ENCODE measurements around the gene PARVA. TPM values are rescaled to one million over a fixed set of nuclear protein-coding genes. Genes with fewer than 3 reads are reported as not detected.

Gene PARVA
- total RNA-seq, 1 experiment from 2014 or later: 18.1 TPM

DNA sequence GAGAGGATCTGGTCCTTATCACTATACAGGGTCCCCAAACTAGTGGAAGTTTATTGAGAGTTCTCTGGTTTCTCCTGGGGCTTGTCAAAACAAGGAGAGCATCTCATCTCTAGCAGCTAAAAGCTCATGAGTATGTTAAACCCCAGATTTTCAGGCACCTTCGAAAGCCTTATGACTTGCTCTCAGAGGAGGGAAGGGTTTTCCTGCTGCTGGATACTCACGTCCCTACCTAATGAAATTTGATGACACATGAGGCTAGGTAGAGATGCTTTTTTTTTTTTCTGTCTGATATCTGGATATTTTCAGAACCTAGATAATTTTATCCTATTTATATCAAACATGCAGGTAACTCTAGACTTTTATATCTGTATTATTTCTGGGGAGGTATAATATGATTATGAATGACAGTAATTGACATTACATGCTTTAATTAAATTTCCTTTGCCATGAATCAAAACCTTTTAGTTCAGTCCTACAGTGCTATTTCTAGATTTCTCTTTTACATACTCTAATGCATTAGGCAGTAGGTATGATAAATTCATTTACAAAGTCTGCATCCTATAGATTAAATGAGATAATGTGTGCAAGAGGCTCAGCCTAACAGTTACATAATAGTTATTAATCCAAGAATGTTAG is 73.9 kb downstream of the PARVA start:
- Mint-ChIP-seq H3K27ac (no peak overlapping the region), H3K4me1 (peaks cover 17% of the 10 kb centered on the region in 2 experiments), H3K9me3 (no peaks in the 10 kb centered on the region), H3K4me3 (no peak overlapping the region), H3K27me3 (ENCODE audit: low read depth) (no peaks in the 10 kb centered on the region), H3K36me3 (ENCODE audit: insufficient read depth in 1 of 3, low read depth in 3 of 3) (no peaks in the 10 kb centered on the region; a peak in 1 of 7 replicates)
- H3K9ac ChIP-seq (ENCODE audit: extremely low read depth, insufficient read length, low read length): no peak overlapping the region
- no peak overlapping the region for H4K5ac ChIP-seq (ENCODE audit: insufficient read length, low read depth, low read length)
- H3K23ac ChIP-seq (ENCODE audit: insufficient read length, low read depth, low read length): no peak overlapping the region
- no peak for DNase-seq
- no peaks in the 10 kb centered on the region for H3K79me1 ChIP-seq (ENCODE audit: insufficient read depth, low read depth, low read length, poor library complexity, severe bottlenecking)
- H2BK5ac ChIP-seq (ENCODE audit: insufficient read length, low read length): no peak overlapping the region
- H3K56ac ChIP-seq (ENCODE audit: insufficient read length, low read depth, low read length): no peak overlapping the region
- H2BK15ac ChIP-seq (ENCODE audit: low read depth, low read length): no peak overlapping the region
- H3K79me2 ChIP-seq (ENCODE audit: insufficient read depth, low read length): no peaks in the 10 kb centered on the region
- no peaks in the 10 kb centered on the region for H4K20me1 ChIP-seq (ENCODE audit: control insufficient read depth, insufficient read depth, insufficient read length)
- H3T11ph ChIP-seq (ENCODE audit: low read length): no peak overlapping the region
- H3K27me3 ChIP-seq (ENCODE audit: insufficient read depth, low read length): peaks cover 2% of the 10 kb centered on the region; the same call in 1 of the 2 replicates
- no peak overlapping the region for H2BK120ac ChIP-seq (ENCODE audit: low read depth, low read length, poor library complexity, severe bottlenecking)
- no peaks in the 10 kb centered on the region for H3K23me2 ChIP-seq (ENCODE audit: insufficient read length, low read depth, low read length, poor library complexity, severe bottlenecking)
- H4K91ac ChIP-seq (ENCODE audit: insufficient read length, low read depth, low read length): no peak overlapping the region
- H2AK5ac ChIP-seq (ENCODE audit: insufficient read length, low read length): no peak overlapping the region
- H3K9me3 ChIP-seq (ENCODE audit: control insufficient read depth, low read depth, low read length): no peaks in the 10 kb centered on the region
- H4K8ac ChIP-seq (replicated peaks; ENCODE audit: insufficient read length, low read depth, low read length): no peak overlapping the region
- no peak overlapping the region for H3K4me2 ChIP-seq (ENCODE audit: insufficient read depth, insufficient read length, low read length)
- no peak overlapping the region for H3K14ac ChIP-seq (ENCODE audit: insufficient read depth, low read length)
- H3K27ac ChIP-seq (ENCODE audit: insufficient read length, low read depth, low read length): no peak overlapping the region
- no peak overlapping the region for H2AFZ ChIP-seq (ENCODE audit: low read length)
- H2BK12ac ChIP-seq (ENCODE audit: insufficient read length, low read depth, low read length): no peak overlapping the region
- H2BK20ac ChIP-seq (ENCODE audit: low read depth, low read length, poor library complexity, severe bottlenecking): no peak overlapping the region
- H3K4ac ChIP-seq (ENCODE audit: low read depth, low read length): no peak overlapping the region
- H3K4me1 ChIP-seq (ENCODE audit: insufficient read depth, low read length): 0 out of 2 replicates have a peak, but pooled peaks cover 2% of the 10 kb centered on the region
- no peak overlapping the region for H3K18ac ChIP-seq (ENCODE audit: insufficient read length, low read depth, low read length)
- TF ChIP-seq, protein P1, sequence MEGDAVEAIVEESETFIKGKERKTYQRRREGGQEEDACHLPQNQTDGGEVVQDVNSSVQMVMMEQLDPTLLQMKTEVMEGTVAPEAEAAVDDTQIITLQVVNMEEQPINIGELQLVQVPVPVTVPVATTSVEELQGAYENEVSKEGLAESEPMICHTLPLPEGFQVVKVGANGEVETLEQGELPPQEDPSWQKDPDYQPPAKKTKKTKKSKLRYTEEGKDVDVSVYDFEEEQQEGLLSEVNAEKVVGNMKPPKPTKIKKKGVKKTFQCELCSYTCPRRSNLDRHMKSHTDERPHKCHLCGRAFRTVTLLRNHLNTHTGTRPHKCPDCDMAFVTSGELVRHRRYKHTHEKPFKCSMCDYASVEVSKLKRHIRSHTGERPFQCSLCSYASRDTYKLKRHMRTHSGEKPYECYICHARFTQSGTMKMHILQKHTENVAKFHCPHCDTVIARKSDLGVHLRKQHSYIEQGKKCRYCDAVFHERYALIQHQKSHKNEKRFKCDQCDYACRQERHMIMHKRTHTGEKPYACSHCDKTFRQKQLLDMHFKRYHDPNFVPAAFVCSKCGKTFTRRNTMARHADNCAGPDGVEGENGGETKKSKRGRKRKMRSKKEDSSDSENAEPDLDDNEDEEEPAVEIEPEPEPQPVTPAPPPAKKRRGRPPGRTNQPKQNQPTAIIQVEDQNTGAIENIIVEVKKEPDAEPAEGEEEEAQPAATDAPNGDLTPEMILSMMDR (conservative IDR thresholded peaks at IDR 0.05): no peak
- no CpG with 5 or more reads among the region's 2 CpGs for WGBS (ENCODE audit: extremely low coverage, insufficient read length, low lambda C conversion rate)
